HK-2 (cell line): ENCODE measurements around the gene RUNX2.

Experiments used
- DNase-seq: peaks from one replicate; pipeline ENCODE4 v3.0.0-alpha.2; 2018; ENCODE audit not compliant: unreplicated experiment

The RUNX2 gene

GRCh38 chr6:45619211-45619760 is 291.2 kb downstream of the RUNX2 start:
- DNase-seq = no peak

GRCh38 chr6:45619994-45620471 is 291.9 kb downstream of the RUNX2 start:
- no peak for DNase-seq

- no peak for DNase-seq
These were observed 296.1 kb downstream of the RUNX2 start for GRCh38 chr6:45624228-45624627.

GRCh38 chr6:45625191-45625664 is 297.1 kb downstream of the RUNX2 start:
- no peak for DNase-seq

GRCh38 chr6:45626087-45626891 is 298.2 kb downstream of the RUNX2 start:
- peak; percentile 35 for DNase-seq

- DNase-seq = no peak
These were observed 302.2 kb downstream of the RUNX2 start for GRCh38 chr6:45630314-45630713.

- DNase-seq = no peak
These were observed 302.7 kb downstream of the RUNX2 start for GRCh38 chr6:45630801-45631200.

- DNase-seq = no peak
These were observed 303.3 kb downstream of the RUNX2 start for GRCh38 chr6:45631396-45631795.

GRCh38 chr6:45633272-45633908 is 305.3 kb downstream of the RUNX2 start:
- no peak for DNase-seq

GRCh38 chr6:45634231-45634630 is 306.1 kb downstream of the RUNX2 start:
- no peak for DNase-seq

GRCh38 chr6:45635284-45635867 is 307.2 kb downstream of the RUNX2 start:
- DNase-seq = no peak

GRCh38 chr6:45637056-45637455 is 308.9 kb downstream of the RUNX2 start:
- no peak for DNase-seq

GRCh38 chr6:45637611-45638257 is 309.6 kb downstream of the RUNX2 start:
- DNase-seq = no peak

GRCh38 chr6:45640081-45640491 is 312.0 kb downstream of the RUNX2 start:
- no peak for DNase-seq

- DNase-seq = no peak
These were observed 312.7 kb downstream of the RUNX2 start for GRCh38 chr6:45640811-45641210.

- DNase-seq = no peak
These were observed 314.4 kb downstream of the RUNX2 start for GRCh38 chr6:45642331-45643125.

- DNase-seq = no peak
These were observed 315.0 kb downstream of the RUNX2 start for GRCh38 chr6:45643126-45643525.

- no peak for DNase-seq
These were observed 316.6 kb downstream of the RUNX2 start for GRCh38 chr6:45644720-45645119.

- no peak for DNase-seq
These were observed 317.2 kb downstream of the RUNX2 start for GRCh38 chr6:45645302-45645701.

GRCh38 chr6:45647341-45648261 is 319.5 kb downstream of the RUNX2 start:
- DNase-seq = no peak
